Adrenal gland (tissue), 12 donors: ENCODE data around the gene ZG16. TPM values are rescaled to one million over a fixed set of nuclear protein-coding genes. Genes with fewer than 3 reads are reported as not detected.

Experiments
- DNase-seq, 7 donors: peaks; one replicate each; pipeline ENCODE4 v3.0.0-alpha.2; 2019 to 2020
- H3K27ac ChIP-seq, 5 donors: fragments of 200-600 bp; sonication (generic) in 4 of 5; 1 replicate in 3 of 5; 2 replicates in 2 of 5; pipeline versions ENCODE4 v1.5.1 to v1.8.0; 2016 to 2020; ENCODE audit warnings: mild to moderate bottlenecking in 1 of 5
- H3K27me3 ChIP-seq: fragments of 200-600 bp; 2 replicates; pipeline ENCODE4 v1.8.0; 2021
- H3K36me3 ChIP-seq, 2 donors: fragments of 200-600 bp; replicated peaks in 1 of 2; 1 replicate in 1 of 2; 2 replicates in 1 of 2; pipeline versions ENCODE4 v1.5.1 to v1.8.0; 2018 to 2022
- H3K4me1 ChIP-seq, 2 donors: fragments of 200-600 bp; replicated peaks in 1 of 2; 1 replicate in 1 of 2; 2 replicates in 1 of 2; pipeline versions ENCODE4 v1.5.1 to v1.8.0; 2018 to 2021
- H3K4me3 ChIP-seq, 4 donors: fragments of 200-600 bp; sonication (generic) in 3 of 4; one replicate each; pipeline ENCODE4 v1.5.1; 2016 to 2018
- H3K9me3 ChIP-seq, 3 donors: fragments of 200-600 bp; sonication (generic) in 1 of 3; replicated peaks in 1 of 3; 1 replicate in 2 of 3; 2 replicates in 1 of 3; pipeline versions ENCODE4 v1.5.1 to v1.8.0; 2016 to 2021
- CTCF ChIP-seq, 6 experiments: fragments of 450-650 bp in 4 of 6; fragments of 200-600 bp in 2 of 6; sonication (generic) in 1 of 6; IDR thresholded peaks; 1 replicate in 5 of 6; 2 replicates in 1 of 6; pipeline versions ENCODE4 v1.5.1 to v1.8.0; 2016 to 2021; ENCODE audit warnings: antibody characterized with exemption in 6 of 6, mild to moderate bottlenecking in 2 of 6, moderate library complexity in 1 of 6
- POLR2A ChIP-seq, 2 donors: fragments of 450-650 bp; IDR thresholded peaks; one replicate each; pipeline ENCODE4 v1.6.1; 2017; ENCODE audit warnings: antibody characterized with exemption in 2 of 2, mild to moderate bottlenecking in 2 of 2, moderate library complexity in 1 of 2
- WGBS, 4 donors: extraction: QIAGEN DNeasy Blood & Tissue Kit in 2 of 4; methylation state at CpG; one replicate each; pipeline versions ENCODE4 v1.1.5 to v1.1.7; 2013 to 2017; 5-methylcytosine and 5-hydroxymethylcytosine counted together
- intact Hi-C, 2 donors: fragments of 100-400 bp; cut with DNase I; formaldehyde crosslinking; loops; one replicate each; pipeline versions ENCODE4 v1.14.1 to v1.15.0; 2022 to 2023
- polyA plus RNA-seq, 3 donors: library from polyadenylated mRNA; stranded (reverse); fragments of 200-250 nt in 2 of 3; fragments of 350-450 nt in 1 of 3; fragmentation: Illumina TruSeq in 1 of 3; extraction: RNeasy Lipid Tissue Mini Kit (QIAGEN cat#74804) in 1 of 3; gene quantifications; one replicate each; pipeline ENCODE4 v1.2.3, GENCODE V29; 2013 to 2014
- total RNA-seq, 9 donors: library from RNA; depleted of rRNA in 4 of 9; stranded (reverse); fragments of >200 nt in 4 of 9; fragments of 120-200 nt in 1 of 9; fragmentation: NEBNext Ultra II Directional in 1 of 9; extraction: Animal tissue kit (Norgen Biotek cat#: 25700) in 1 of 9; gene quantifications; one replicate each; pipeline versions ENCODE4 v1.1.0 to v1.2.4, GENCODE V29; 2013 to 2023
- donor health status: healthy with polysubstance abuse.
- donor health status: Bipolar disorder and iron deficiency.
- donor health status: DM: yes; HTN: yes; CAD: no.
- donor health status: DM: no; HTN: no; CAD: no.
- donor health status: DM: no; HTN: no; CAD: no.
- donor health status: DM: yes; HTN: yes; CAD: no.

Gene ZG16
- total and polyA plus RNA-seq, 12 donors: 0.07 to 0.20 (median 0.14) TPM; not detected in 8

DNA sequence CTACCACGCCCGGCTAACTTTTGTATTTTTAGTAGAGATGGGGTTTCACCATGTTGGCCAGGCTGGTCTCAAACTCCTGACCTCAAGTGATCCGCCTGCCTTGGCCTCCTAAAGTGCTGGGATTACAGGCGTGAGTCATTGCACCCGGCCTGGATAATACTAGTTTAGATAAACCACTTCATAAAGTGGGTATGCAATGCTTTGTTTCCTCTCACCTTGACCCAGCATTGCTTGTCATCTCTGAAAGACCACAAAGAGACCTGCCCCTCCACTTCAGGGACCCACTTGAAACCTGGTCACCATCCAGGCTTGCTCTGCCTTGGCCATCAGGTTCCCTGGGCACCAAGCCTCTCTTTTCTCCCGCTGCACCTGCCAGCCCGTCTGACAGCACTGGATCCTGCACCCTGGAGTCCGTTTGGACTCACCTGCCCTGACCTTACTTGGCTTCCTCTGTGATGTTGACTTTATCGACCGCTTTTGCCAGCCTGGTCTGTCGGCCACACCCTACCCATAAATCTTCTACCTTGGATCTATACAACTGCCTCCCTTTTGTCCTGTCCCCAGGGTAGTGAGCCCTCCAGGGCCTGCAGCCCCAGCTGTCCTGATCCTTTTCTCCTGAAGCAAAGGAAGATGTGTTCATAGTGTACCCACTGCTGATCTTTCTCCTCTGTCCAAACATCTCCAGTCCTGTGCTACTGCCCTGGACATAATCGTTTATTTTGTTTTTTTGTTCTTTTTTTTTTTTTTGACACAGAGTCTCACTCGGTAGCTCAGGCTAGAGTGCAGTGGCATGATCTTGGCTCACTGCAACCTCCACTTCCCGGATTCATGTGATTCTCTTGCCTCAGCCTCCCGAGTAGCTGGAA is 12.7 kb upstream of the ZG16 start:
- H3K36me3 ChIP-seq: no peaks in the 10 kb centered on the region
- TF ChIP-seq CTCF (IDR thresholded peaks at IDR 0.05) (no peak), POLR2A (IDR thresholded peaks at IDR 0.05) (no peak)
- intact Hi-C loops: no loop called here
- no peak for DNase-seq
- 70 to 81% (median 76%) methylated on average over 15 of the region's 15 CpGs for WGBS, 4 donors
- H3K4me3 ChIP-seq: no peak overlapping the region
- H3K9me3 ChIP-seq: no peaks in the 10 kb centered on the region
- H3K27ac ChIP-seq: no peak overlapping the region
- H3K27me3 ChIP-seq: no peaks in the 10 kb centered on the region
- H3K4me1 ChIP-seq: no peaks in the 10 kb centered on the region

DNA sequence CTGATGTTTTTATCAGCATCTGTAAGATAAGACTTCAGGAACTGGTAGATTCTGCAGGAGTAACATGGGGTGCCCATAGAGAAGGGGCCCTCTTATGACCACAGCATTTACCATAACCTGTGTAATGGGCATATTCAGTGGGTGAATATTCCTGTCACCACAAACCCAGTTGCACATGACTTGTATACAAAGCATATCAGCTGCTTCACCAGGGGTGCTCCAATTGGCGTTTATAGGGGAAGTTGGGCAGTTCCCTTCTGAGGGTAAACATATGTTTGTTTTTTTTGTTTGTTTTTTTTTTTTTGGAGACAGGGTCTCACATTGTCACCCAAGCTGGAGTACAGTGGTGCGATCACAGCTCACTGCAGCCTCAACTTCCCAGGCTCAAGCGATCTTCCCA is 11.5 kb upstream of the ZG16 start:
- no peak for DNase-seq
- Histone ChIP-seq H3K36me3 (no peaks in the 10 kb centered on the region), H3K4me3 (no peak overlapping the region), H3K9me3 (no peaks in the 10 kb centered on the region), H3K27ac (no peak overlapping the region), H3K27me3 (no peaks in the 10 kb centered on the region), H3K4me1 (no peaks in the 10 kb centered on the region)
- intact Hi-C loops: no loop called here
- WGBS, 4 donors: 87 to 89% (median 88%) methylated on average over 3 of the region's 3 CpGs
- no peak for TF ChIP-seq CTCF (IDR thresholded peaks at IDR 0.05)
- no peak for TF ChIP-seq POLR2A (IDR thresholded peaks at IDR 0.05)

DNA sequence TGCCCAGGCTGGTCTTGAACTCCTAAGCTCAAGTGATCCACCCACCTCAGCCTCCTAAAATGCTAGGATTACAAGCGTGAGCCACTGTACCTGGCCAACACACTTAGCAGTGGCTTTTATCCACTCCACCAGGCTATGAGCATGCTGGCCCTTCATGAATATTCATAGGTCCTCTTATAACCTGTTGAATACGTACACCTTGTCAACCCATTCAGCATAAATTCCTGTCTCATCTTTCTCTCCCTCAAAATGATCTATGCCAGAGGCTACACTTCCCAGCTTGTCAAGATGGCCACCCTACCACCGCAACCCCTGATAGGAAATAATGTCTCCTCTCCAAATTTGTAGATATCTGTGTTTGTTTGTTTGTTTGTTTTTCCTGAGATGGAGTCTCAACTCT is 11.0 kb upstream of the ZG16 start:
- no peaks in the 10 kb centered on the region for H3K9me3 ChIP-seq
- no peaks in the 10 kb centered on the region for H3K4me1 ChIP-seq
- H3K36me3 ChIP-seq: no peaks in the 10 kb centered on the region
- 87 to 92% (median 91%) methylated on average over 3 of the region's 3 CpGs for WGBS, 4 donors
- no peak for DNase-seq
- H3K27me3 ChIP-seq: no peaks in the 10 kb centered on the region
- H3K4me3 ChIP-seq: no peak overlapping the region
- no peak for TF ChIP-seq CTCF (IDR thresholded peaks at IDR 0.05)
- TF ChIP-seq POLR2A (IDR thresholded peaks at IDR 0.05): no peak
- H3K27ac ChIP-seq: no peak overlapping the region
- intact Hi-C loops: no loop called here

DNA sequence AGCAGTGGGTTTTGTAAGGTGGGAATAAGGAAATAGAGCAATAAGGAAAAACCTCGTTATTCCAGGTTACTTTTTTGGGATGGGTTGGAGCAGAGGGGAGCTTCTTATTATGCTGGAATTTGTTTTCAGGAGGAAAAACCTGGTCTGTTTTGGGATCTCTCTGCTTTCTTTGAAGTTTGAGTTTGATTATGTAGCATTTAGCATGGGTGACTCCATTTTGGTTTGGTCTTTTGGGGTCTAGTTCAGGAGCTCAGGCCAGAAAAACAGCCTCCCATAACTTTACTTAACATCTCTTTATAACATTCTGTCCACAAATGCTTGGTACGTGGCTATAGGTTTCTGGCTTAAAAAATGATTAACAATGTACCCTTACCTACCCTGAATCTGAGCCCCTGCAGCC is 8.5 kb upstream of the ZG16 start:
- intact Hi-C loops: no loop called here
- no peaks in the 10 kb centered on the region for H3K9me3 ChIP-seq
- DNase-seq: no peak
- H3K27ac ChIP-seq: no peak overlapping the region
- no peaks in the 10 kb centered on the region for H3K27me3 ChIP-seq
- no peaks in the 10 kb centered on the region for H3K4me1 ChIP-seq
- H3K4me3 ChIP-seq: no peak overlapping the region
- TF ChIP-seq CTCF (IDR thresholded peaks at IDR 0.05) (no peak), POLR2A (IDR thresholded peaks at IDR 0.05) (no peak)
- 67 to 87% (median 75%) methylated on average over 2 of the region's 2 CpGs for WGBS, 4 donors
- no peaks in the 10 kb centered on the region for H3K36me3 ChIP-seq
